ENCODE measurements around the gene OR13C4.

The OR13C4 gene
- 0 reads per million in 3 donors for total RNA-seq

GRCh38 chr9:104527109-104527508 is at the start of gene OR13C4:
TSS of gene OR13C4 (minus strand) at chr9:104527209. CDS start at chr9:104527209, 0 bp downstream.
- H3K27me3 ChIP-seq (replicated peaks; ENCODE audit: control insufficient read depth, insufficient read depth, low read length, poor library complexity, severe bottlenecking) = no peaks in the 10 kb centered on the region
- H3K4me3 ChIP-seq (ENCODE audit: insufficient read depth, low read depth, low read length, poor library complexity, severe bottlenecking) = no peak within 1 kb of the TSS
- H3K27ac ChIP-seq (ENCODE audit: insufficient read depth, low read length, poor library complexity, severe bottlenecking) = no peak within 1 kb of the TSS
- no peaks in the 10 kb centered on the region for H3K36me3 ChIP-seq (ENCODE audit: control insufficient read depth, insufficient read depth, low read length)
- no peaks in the 10 kb centered on the region for H3K9me3 ChIP-seq (ENCODE audit: control insufficient read depth, low read length)
- no peak for DNase-seq
- H3K4me1 ChIP-seq (ENCODE audit: control insufficient read depth, insufficient read depth, low read length, poor library complexity, severe bottlenecking) = no peaks in the 10 kb centered on the region

- Histone ChIP-seq H3K27ac (ENCODE audit: insufficient read depth, low read length, poor library complexity, severe bottlenecking) (no peak overlapping the region), H3K4me1 (ENCODE audit: control insufficient read depth, insufficient read depth, low read length, poor library complexity, severe bottlenecking) (no peaks in the 10 kb centered on the region), H3K36me3 (ENCODE audit: control insufficient read depth, insufficient read depth, low read length) (no peaks in the 10 kb centered on the region), H3K4me3 (ENCODE audit: insufficient read depth, low read depth, low read length, poor library complexity, severe bottlenecking) (no peak overlapping the region), H3K27me3 (replicated peaks; ENCODE audit: control insufficient read depth, insufficient read depth, low read length, poor library complexity, severe bottlenecking) (no peaks in the 10 kb centered on the region), H3K9me3 (ENCODE audit: control insufficient read depth, low read length) (peaks cover 4% of the 10 kb centered on the region)
- DNase-seq = no peak
Observed at GRCh38 chr9:104575456-104575855, 48.4 kb upstream of the OR13C4 start.

GRCh38 chr9:104572612-104573011 is 45.6 kb upstream of the OR13C4 start:
- H3K27me3 ChIP-seq (replicated peaks; ENCODE audit: control insufficient read depth, insufficient read depth, low read length, poor library complexity, severe bottlenecking) = no peaks in the 10 kb centered on the region
- peaks cover 4% of the 10 kb centered on the region for H3K9me3 ChIP-seq (ENCODE audit: control insufficient read depth, low read length)
- H3K27ac ChIP-seq (ENCODE audit: insufficient read depth, low read length, poor library complexity, severe bottlenecking) = no peak overlapping the region
- H3K36me3 ChIP-seq (ENCODE audit: control insufficient read depth, insufficient read depth, low read length) = no peaks in the 10 kb centered on the region
- H3K4me3 ChIP-seq (ENCODE audit: insufficient read depth, low read depth, low read length, poor library complexity, severe bottlenecking) = no peak overlapping the region
- DNase-seq = no peak
- no peaks in the 10 kb centered on the region for H3K4me1 ChIP-seq (ENCODE audit: control insufficient read depth, insufficient read depth, low read length, poor library complexity, severe bottlenecking)

- H3K4me3 ChIP-seq (ENCODE audit: insufficient read depth, low read depth, low read length, poor library complexity, severe bottlenecking) = no peak within 1 kb of the TSS
- H3K4me1 ChIP-seq (ENCODE audit: control insufficient read depth, insufficient read depth, low read length, poor library complexity, severe bottlenecking) = no peaks in the 10 kb centered on the region
- H3K9me3 ChIP-seq (ENCODE audit: control insufficient read depth, low read length) = peaks cover 4% of the 10 kb centered on the region
- H3K27ac ChIP-seq (ENCODE audit: insufficient read depth, low read length, poor library complexity, severe bottlenecking) = no peak within 1 kb of the TSS
- H3K27me3 ChIP-seq (replicated peaks; ENCODE audit: control insufficient read depth, insufficient read depth, low read length, poor library complexity, severe bottlenecking) = no peaks in the 10 kb centered on the region
- H3K36me3 ChIP-seq (ENCODE audit: control insufficient read depth, insufficient read depth, low read length) = no peaks in the 10 kb centered on the region
- DNase-seq = no peak
Observed at GRCh38 chr9:104568868-104569267, 41.9 kb upstream of the OR13C4 start, which contains the start of gene OR13C8. TSS of gene OR13C8 (plus strand) at chr9:104569168. CDS start at chr9:104569168, 0 bp downstream.

- H3K27me3 ChIP-seq (replicated peaks; ENCODE audit: control insufficient read depth, insufficient read depth, low read length, poor library complexity, severe bottlenecking) = no peaks in the 10 kb centered on the region
- H3K27ac ChIP-seq (ENCODE audit: insufficient read depth, low read length, poor library complexity, severe bottlenecking) = no peak overlapping the region
- no peaks in the 10 kb centered on the region for H3K4me1 ChIP-seq (ENCODE audit: control insufficient read depth, insufficient read depth, low read length, poor library complexity, severe bottlenecking)
- no peak for DNase-seq
- no peak overlapping the region for H3K4me3 ChIP-seq (ENCODE audit: insufficient read depth, low read depth, low read length, poor library complexity, severe bottlenecking)
- no peaks in the 10 kb centered on the region for H3K9me3 ChIP-seq (ENCODE audit: control insufficient read depth, low read length)
- H3K36me3 ChIP-seq (ENCODE audit: control insufficient read depth, insufficient read depth, low read length) = no peaks in the 10 kb centered on the region
Observed at GRCh38 chr9:104564358-104564757, 37.3 kb upstream of the OR13C4 start.

- no peak overlapping the region for H3K4me3 ChIP-seq (ENCODE audit: insufficient read depth, low read depth, low read length, poor library complexity, severe bottlenecking)
- H3K27ac ChIP-seq (ENCODE audit: insufficient read depth, low read length, poor library complexity, severe bottlenecking) = no peak overlapping the region
- H3K36me3 ChIP-seq (ENCODE audit: control insufficient read depth, insufficient read depth, low read length) = no peaks in the 10 kb centered on the region
- H3K4me1 ChIP-seq (ENCODE audit: control insufficient read depth, insufficient read depth, low read length, poor library complexity, severe bottlenecking) = no peaks in the 10 kb centered on the region
- no peaks in the 10 kb centered on the region for H3K9me3 ChIP-seq (ENCODE audit: control insufficient read depth, low read length)
- no peaks in the 10 kb centered on the region for H3K27me3 ChIP-seq (replicated peaks; ENCODE audit: control insufficient read depth, insufficient read depth, low read length, poor library complexity, severe bottlenecking)
- no peak for DNase-seq
Observed at GRCh38 chr9:104556830-104557634, 30.0 kb upstream of the OR13C4 start.

GRCh38 chr9:104555521-104555920 is 28.5 kb upstream of the OR13C4 start:
- Histone ChIP-seq H3K27ac (ENCODE audit: insufficient read depth, low read length, poor library complexity, severe bottlenecking) (no peak overlapping the region), H3K9me3 (ENCODE audit: control insufficient read depth, low read length) (no peaks in the 10 kb centered on the region), H3K4me1 (ENCODE audit: control insufficient read depth, insufficient read depth, low read length, poor library complexity, severe bottlenecking) (no peaks in the 10 kb centered on the region), H3K27me3 (replicated peaks; ENCODE audit: control insufficient read depth, insufficient read depth, low read length, poor library complexity, severe bottlenecking) (no peaks in the 10 kb centered on the region), H3K4me3 (ENCODE audit: insufficient read depth, low read depth, low read length, poor library complexity, severe bottlenecking) (no peak overlapping the region), H3K36me3 (ENCODE audit: control insufficient read depth, insufficient read depth, low read length) (no peaks in the 10 kb centered on the region)
- DNase-seq = no peak

- no peak overlapping the region for H3K4me3 ChIP-seq (ENCODE audit: insufficient read depth, low read depth, low read length, poor library complexity, severe bottlenecking)
- no peak overlapping the region for H3K27ac ChIP-seq (ENCODE audit: insufficient read depth, low read length, poor library complexity, severe bottlenecking)
- H3K36me3 ChIP-seq (ENCODE audit: control insufficient read depth, insufficient read depth, low read length) = no peaks in the 10 kb centered on the region
- no peaks in the 10 kb centered on the region for H3K4me1 ChIP-seq (ENCODE audit: control insufficient read depth, insufficient read depth, low read length, poor library complexity, severe bottlenecking)
- no peaks in the 10 kb centered on the region for H3K27me3 ChIP-seq (replicated peaks; ENCODE audit: control insufficient read depth, insufficient read depth, low read length, poor library complexity, severe bottlenecking)
- H3K9me3 ChIP-seq (ENCODE audit: control insufficient read depth, low read length) = no peaks in the 10 kb centered on the region
- no peak for DNase-seq
Observed at GRCh38 chr9:104553261-104553660, 26.3 kb upstream of the OR13C4 start.

- Histone ChIP-seq H3K4me1 (ENCODE audit: control insufficient read depth, insufficient read depth, low read length, poor library complexity, severe bottlenecking) (no peaks in the 10 kb centered on the region), H3K9me3 (ENCODE audit: control insufficient read depth, low read length) (no peaks in the 10 kb centered on the region), H3K4me3 (ENCODE audit: insufficient read depth, low read depth, low read length, poor library complexity, severe bottlenecking) (no peak overlapping the region), H3K27me3 (replicated peaks; ENCODE audit: control insufficient read depth, insufficient read depth, low read length, poor library complexity, severe bottlenecking) (no peaks in the 10 kb centered on the region), H3K27ac (ENCODE audit: insufficient read depth, low read length, poor library complexity, severe bottlenecking) (no peak overlapping the region), H3K36me3 (ENCODE audit: control insufficient read depth, insufficient read depth, low read length) (no peaks in the 10 kb centered on the region)
- no peak for DNase-seq
Observed at GRCh38 chr9:104544644-104545043, 17.6 kb upstream of the OR13C4 start.

- DNase-seq = no peak
- Histone ChIP-seq H3K4me1 (ENCODE audit: control insufficient read depth, insufficient read depth, low read length, poor library complexity, severe bottlenecking) (no peaks in the 10 kb centered on the region), H3K36me3 (ENCODE audit: control insufficient read depth, insufficient read depth, low read length) (no peaks in the 10 kb centered on the region), H3K27ac (ENCODE audit: insufficient read depth, low read length, poor library complexity, severe bottlenecking) (no peak overlapping the region), H3K27me3 (replicated peaks; ENCODE audit: control insufficient read depth, insufficient read depth, low read length, poor library complexity, severe bottlenecking) (no peaks in the 10 kb centered on the region), H3K9me3 (ENCODE audit: control insufficient read depth, low read length) (no peaks in the 10 kb centered on the region), H3K4me3 (ENCODE audit: insufficient read depth, low read depth, low read length, poor library complexity, severe bottlenecking) (no peak overlapping the region)
Observed at GRCh38 chr9:104539275-104539674, 12.3 kb upstream of the OR13C4 start.

Data from effector memory CD4-positive, alpha-beta T cell (primary cell).